ENCODE results near the gene HYI. TPM values are rescaled to one million over a fixed set of nuclear protein-coding genes. Genes with fewer than 3 reads are reported as not detected.

The HYI gene
- total RNA-seq, 1 experiment from 2014 or later: not detected

GRCh38 chr1:43443197-43443946 lies 10.4 kb downstream of the HYI start:
- H3K27me3 ChIP-seq: no peaks in the 10 kb centered on the region
- no peaks in the 10 kb centered on the region for H3K4me1 ChIP-seq
- H3K36me3 ChIP-seq: peaks cover 28% of the 10 kb centered on the region
- DNase-seq: no peak
- H3K4me3 ChIP-seq: no peak overlapping the region
- H3K9me3 ChIP-seq (replicated peaks): no peaks in the 10 kb centered on the region
- no peak overlapping the region for H3K27ac ChIP-seq

- no peaks in the 10 kb centered on the region for H3K27me3 ChIP-seq
- H3K27ac ChIP-seq: no peak overlapping the region
- no peak overlapping the region for H3K4me3 ChIP-seq
- no peaks in the 10 kb centered on the region for H3K9me3 ChIP-seq (replicated peaks)
- H3K36me3 ChIP-seq: peaks cover 26% of the 10 kb centered on the region
- no peak for DNase-seq
- H3K4me1 ChIP-seq: no peaks in the 10 kb centered on the region
Observed at GRCh38 chr1:43442756-43443155, 11.0 kb downstream of the HYI start.

GRCh38 chr1:43441894-43442637 lies 11.7 kb downstream of the HYI start:
- Histone ChIP-seq H3K4me1 (no peaks in the 10 kb centered on the region), H3K4me3 (no peak overlapping the region), H3K9me3 (replicated peaks) (no peaks in the 10 kb centered on the region), H3K36me3 (peaks cover 20% of the 10 kb centered on the region), H3K27me3 (no peaks in the 10 kb centered on the region), H3K27ac (no peak overlapping the region)
- no peak for DNase-seq

- peaks cover 23% of the 10 kb centered on the region for H3K36me3 ChIP-seq
Observed at GRCh38 chr1:43441166-43441893, 12.4 kb downstream of the HYI start.

GRCh38 chr1:43440358-43440757 lies 13.4 kb downstream of the HYI start:
- H3K4me1 ChIP-seq: no peaks in the 10 kb centered on the region
- no peaks in the 10 kb centered on the region for H3K9me3 ChIP-seq (replicated peaks)
- peaks cover 23% of the 10 kb centered on the region for H3K36me3 ChIP-seq

More at GRCh38 chr1:43441166-43441893, 12.4 kb downstream of the HYI start:
- DNase-seq: no peak
- no peak overlapping the region for H3K4me3 ChIP-seq
- H3K9me3 ChIP-seq (replicated peaks): no peaks in the 10 kb centered on the region
- H3K27ac ChIP-seq: no peak overlapping the region
- no peaks in the 10 kb centered on the region for H3K4me1 ChIP-seq
- H3K27me3 ChIP-seq: no peaks in the 10 kb centered on the region

GRCh38 chr1:43439781-43440180 lies 13.9 kb downstream of the HYI start:
- no peaks in the 10 kb centered on the region for H3K27me3 ChIP-seq
- H3K9me3 ChIP-seq (replicated peaks): no peaks in the 10 kb centered on the region
- peaks cover 26% of the 10 kb centered on the region for H3K36me3 ChIP-seq
- H3K4me3 ChIP-seq: no peak overlapping the region
- no peaks in the 10 kb centered on the region for H3K4me1 ChIP-seq
- H3K27ac ChIP-seq: no peak overlapping the region
- no peak for DNase-seq

More at GRCh38 chr1:43440358-43440757, 13.4 kb downstream of the HYI start:
- H3K4me3 ChIP-seq: no peak overlapping the region
- H3K27ac ChIP-seq: no peak overlapping the region
- no peak for DNase-seq
- H3K27me3 ChIP-seq: no peaks in the 10 kb centered on the region

GRCh38 chr1:43438953-43439581 lies 14.7 kb downstream of the HYI start:
- Histone ChIP-seq H3K36me3 (peaks cover 32% of the 10 kb centered on the region), H3K4me3 (no peak overlapping the region), H3K4me1 (no peaks in the 10 kb centered on the region), H3K27ac (no peak overlapping the region), H3K27me3 (no peaks in the 10 kb centered on the region), H3K9me3 (replicated peaks) (no peaks in the 10 kb centered on the region)
- DNase-seq: no peak

- Histone ChIP-seq H3K27ac (no peak overlapping the region), H3K4me1 (no peaks in the 10 kb centered on the region), H3K4me3 (no peak overlapping the region), H3K36me3 (peaks cover 37% of the 10 kb centered on the region), H3K27me3 (no peaks in the 10 kb centered on the region), H3K9me3 (replicated peaks) (no peaks in the 10 kb centered on the region)
- DNase-seq: no peak
Observed at GRCh38 chr1:43438576-43438952, 15.2 kb downstream of the HYI start.

- Histone ChIP-seq H3K9me3 (replicated peaks) (no peaks in the 10 kb centered on the region), H3K4me1 (no peaks in the 10 kb centered on the region), H3K27me3 (no peaks in the 10 kb centered on the region), H3K36me3 (peaks cover 38% of the 10 kb centered on the region), H3K27ac (no peak overlapping the region), H3K4me3 (no peak overlapping the region)
- no peak for DNase-seq
Observed at GRCh38 chr1:43438006-43438405, 15.7 kb downstream of the HYI start.

GRCh38 chr1:43437031-43437973 lies 16.4 kb downstream of the HYI start:
- peaks cover 40% of the 10 kb centered on the region for H3K36me3 ChIP-seq
- H3K4me1 ChIP-seq: no peaks in the 10 kb centered on the region
- H3K27me3 ChIP-seq: no peaks in the 10 kb centered on the region
- no peak for DNase-seq
- H3K27ac ChIP-seq: no peak overlapping the region
- no peak overlapping the region for H3K4me3 ChIP-seq
- H3K9me3 ChIP-seq (replicated peaks): no peaks in the 10 kb centered on the region

GRCh38 chr1:43436371-43436770 lies 17.4 kb downstream of the HYI start:
- Histone ChIP-seq H3K4me1 (no peaks in the 10 kb centered on the region), H3K36me3 (peaks cover 46% of the 10 kb centered on the region), H3K27me3 (no peaks in the 10 kb centered on the region), H3K4me3 (no peak overlapping the region), H3K9me3 (replicated peaks) (no peaks in the 10 kb centered on the region), H3K27ac (no peak overlapping the region)
- no peak for DNase-seq

- Histone ChIP-seq H3K9me3 (replicated peaks) (no peaks in the 10 kb centered on the region), H3K36me3 (peaks cover 51% of the 10 kb centered on the region), H3K4me3 (no peak overlapping the region), H3K4me1 (no peaks in the 10 kb centered on the region), H3K27me3 (no peaks in the 10 kb centered on the region), H3K27ac (no peak overlapping the region)
- DNase-seq: no peak
Observed at GRCh38 chr1:43435146-43436145, 18.3 kb downstream of the HYI start.

- no peaks in the 10 kb centered on the region for H3K4me1 ChIP-seq
- DNase-seq: no peak
- no peaks in the 10 kb centered on the region for H3K9me3 ChIP-seq (replicated peaks)
- H3K36me3 ChIP-seq: peaks cover 54% of the 10 kb centered on the region
- no peak overlapping the region for H3K4me3 ChIP-seq
- no peak overlapping the region for H3K27ac ChIP-seq
- H3K27me3 ChIP-seq: no peaks in the 10 kb centered on the region
Observed at GRCh38 chr1:43434256-43434655, 19.5 kb downstream of the HYI start.

All from SJCRH30 (cell line).